A549 (cell line): ENCODE measurements around the gene TMIGD2.

Experiments
- JUN ChIP-seq, 2 experiments: fragments of >200 bp; sonication (Bioruptor Twin); formaldehyde crosslinking; IDR thresholded peaks; 2 replicates in 1 of 2; 3 replicates in 1 of 2; pipeline ENCODE4 v1.6.1; 2016 to 2017
- SMC3 ChIP-seq: fragments of >200 bp; sonication (Bioruptor Twin); formaldehyde crosslinking; IDR thresholded peaks from 3 replicates; pipeline ENCODE4 v1.6.1; 2018; ENCODE audit warnings: inconsistent platforms
- ZFP36 ChIP-seq: fragments of 450-650 bp; IDR thresholded peaks from 2 replicates; pipeline ENCODE4 v1.6.1; 2014; ENCODE audit warnings: borderline replicate concordance; ENCODE audit not compliant: partially characterized antibody
- ZNF302 ChIP-seq: fragments of 250-450 bp; sonication (Bioruptor Pico); IDR thresholded peaks from 2 replicates; pipeline ENCODE4 v1.9.0; 2021; ENCODE audit warnings: inconsistent platforms, mild to moderate bottlenecking, moderate library complexity

DNA sequence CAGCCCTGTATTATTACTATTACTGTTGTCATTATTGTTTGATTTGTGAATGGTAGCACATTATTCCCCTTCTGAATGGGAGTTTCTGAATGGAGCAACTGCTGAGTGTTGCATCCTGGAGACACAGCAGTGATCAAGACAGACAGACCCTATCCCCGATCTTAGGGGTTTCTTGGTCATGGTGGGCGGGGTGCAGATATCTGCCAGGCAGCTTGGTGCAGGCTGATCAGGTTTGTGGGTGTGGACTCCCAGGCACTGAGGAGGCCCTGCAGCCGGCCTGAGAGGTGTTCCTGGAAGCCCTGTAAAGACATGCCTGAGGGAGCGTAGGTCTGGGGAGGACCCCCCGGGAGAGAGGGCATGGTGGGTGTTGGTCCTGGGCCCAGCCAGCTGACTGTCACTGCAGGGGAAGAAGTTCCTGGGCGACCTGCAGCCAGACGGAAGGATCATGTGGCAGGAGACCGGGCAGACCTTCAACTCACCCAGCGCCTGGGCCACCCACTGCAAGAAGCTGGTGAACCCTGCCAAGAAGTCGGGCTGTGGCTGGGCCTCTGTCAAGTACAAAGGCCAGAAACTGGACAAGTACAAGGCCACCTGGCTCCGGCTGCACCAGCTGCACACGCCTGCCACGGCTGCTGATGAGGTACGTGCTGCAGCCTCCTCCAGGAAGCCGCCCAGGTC, 43.3 kb upstream of the TMIGD2 start:
- no peak for TF ChIP-seq ZNF302 (CRISPR knock-in tag)
- TF ChIP-seq JUN (IDR thresholded peaks at IDR 0.05), result no peak
- no peak for TF ChIP-seq ZFP36
- TF ChIP-seq SMC3, result no peak
